Endodermal cell (in vitro differentiated cells): ENCODE measurements around the gene DLGAP1. TPM values are rescaled to one million over a fixed set of nuclear protein-coding genes. Genes with fewer than 3 reads are reported as not detected.
"Not testable (repeated sequence)": the region's sequence is repeated elsewhere in the genome, so short reads cannot be mapped to it uniquely, and the experiment has no call there.

Source experiments
- DNase-seq: peaks from one replicate; pipeline ENCODE4 v3.0.0-alpha.2; 2017
- H3K27ac ChIP-seq: 2 replicates; pipeline ENCODE4 v1.5.1; 2013; ENCODE audit warnings: mild to moderate bottlenecking, low read depth, low read length, moderate library complexity
- H3K27me3 ChIP-seq: 2 replicates; pipeline ENCODE4 v1.6.1; 2013; ENCODE audit warnings: mild to moderate bottlenecking, low read length, moderate library complexity; ENCODE audit not compliant: insufficient read depth, control insufficient read depth, poor library complexity, severe bottlenecking
- H3K36me3 ChIP-seq: 2 replicates; pipeline ENCODE4 v1.7.0; 2013; ENCODE audit warnings: mild to moderate bottlenecking, low read length, moderate library complexity; ENCODE audit not compliant: control insufficient read depth, insufficient read depth
- H3K4me1 ChIP-seq: one replicate; pipeline ENCODE4 v1.7.0; 2013; ENCODE audit warnings: low read length; ENCODE audit not compliant: control insufficient read depth, insufficient read depth
- H3K4me3 ChIP-seq: 2 replicates; pipeline ENCODE4 v1.5.1; 2013; ENCODE audit warnings: mild to moderate bottlenecking, low read length, moderate library complexity
- H3K9ac ChIP-seq: 2 replicates; pipeline ENCODE4 v1.6.1; 2013; ENCODE audit warnings: mild to moderate bottlenecking, low read length, moderate library complexity; ENCODE audit not compliant: poor library complexity, severe bottlenecking; ENCODE audit errors: extremely low read depth
- H3K9me3 ChIP-seq: 2 replicates; pipeline ENCODE4 v1.6.1; 2013; ENCODE audit warnings: mild to moderate bottlenecking, low read length, moderate library complexity; ENCODE audit not compliant: control insufficient read depth
- H3K27ac Mint-ChIP-seq: 2 replicates; pipeline ENCODE4 v1.8.0; 2020; ENCODE audit warnings: mixed read lengths
- H3K27me3 Mint-ChIP-seq: 2 replicates; pipeline ENCODE4 v1.8.0; 2021; ENCODE audit warnings: mild to moderate bottlenecking, mixed read lengths; ENCODE audit not compliant: insufficient read depth
- H3K36me3 Mint-ChIP-seq: 2 replicates; pipeline ENCODE4 v1.8.0; 2020; ENCODE audit warnings: low read depth, mixed read lengths
- H3K4me1 Mint-ChIP-seq: 2 replicates; pipeline ENCODE4 v1.8.0; 2020; ENCODE audit warnings: mixed read lengths
- H3K4me3 Mint-ChIP-seq: 2 replicates; pipeline ENCODE4 v1.8.0; 2020; ENCODE audit warnings: mild to moderate bottlenecking, moderate library complexity, mixed read lengths
- H3K9me3 Mint-ChIP-seq: 2 replicates; pipeline ENCODE4 v1.8.0; 2020; ENCODE audit warnings: mild to moderate bottlenecking, mixed read lengths
- CTCF ChIP-seq: fragments of 200-600 bp; sonication (generic); conservative IDR thresholded peaks from 2 replicates; pipeline ENCODE4 v1.5.0; 2021; ENCODE audit warnings: antibody characterized with exemption, mild to moderate bottlenecking
- WGBS, 2 experiments: methylation state at CpG; one replicate each; pipeline versions ENCODE4 v1.1.5 to v1.1.7; 2013; ENCODE audit warnings: missing lambda C conversion rate in 2 of 2, mixed read lengths in 1 of 2; ENCODE audit not compliant: insufficient coverage in 1 of 2, insufficient read length in 1 of 2; 5-methylcytosine and 5-hydroxymethylcytosine counted together
- long read RNA-seq, 4 experiments: library from polyadenylated mRNA in 2 of 4; library from RNA in 1 of 4; library from capped mRNA in 1 of 4; stranded (forward) in 3 of 4; unstranded in 1 of 4; transcript quantifications; one replicate each; pipeline ENCODE4 v2.0.0, GENCODE V29; 2020 to 2021; ENCODE audit warnings: inconsistent platforms in 1 of 4
- polyA plus RNA-seq, 2 experiments: library from polyadenylated mRNA; stranded (reverse); fragments of 50-300 nt; gene quantifications; one replicate each; pipeline ENCODE4 v1.2.3, GENCODE V29; 2013
- total RNA-seq, 2 donors: library from RNA; stranded (reverse); fragmentation: NEBNext Ultra II Directional in 1 of 2; extraction: Animal tissue kit (Norgen Biotek cat#: 25700) in 1 of 2; gene quantifications; 2 replicates in 1 of 2; 3 replicates in 1 of 2; pipeline ENCODE4 v1.2.1, GENCODE V29; 2021

Gene DLGAP1
- 10 to 100 TPM; 11.5 to 21.5 TPM for total RNA-seq
- 8.7 TPM for polyA plus RNA-seq (2013, experiment 1 of 2)
- 10.0 TPM for polyA plus RNA-seq (2013, experiment 2 of 2)
- long read RNA-seq, experiment 1, partial matches to known transcripts: 1 of 1 reads
- long read RNA-seq, experiment 1, other reads (novel, unspliced or antisense): 0 of 1 reads
- long read RNA-seq, experiment 2, partial matches to known transcripts: 3 of 7 reads
- long read RNA-seq, experiment 2, other reads (novel, unspliced or antisense): 4 of 7 reads
- long read RNA-seq, experiment 3, partial matches to known transcripts: 6 of 16 reads
- long read RNA-seq, experiment 3, other reads (novel, unspliced or antisense): 10 of 16 reads
- long read RNA-seq, experiment 4, partial matches to known transcripts: 0 of 2 reads
- long read RNA-seq, experiment 4, other reads (novel, unspliced or antisense): 2 of 2 reads

- Histone ChIP-seq H3K27me3 (no peaks in the 10 kb centered on the region), H3K9ac (peak within 1 kb of the TSS; percentile 65), H3K4me3 (peak within 1 kb of the TSS; percentile 90), H3K36me3 (no peaks in the 10 kb centered on the region), H3K27ac (peak within 1 kb of the TSS; percentile 24), H3K4me1 (peaks cover 11% of the 10 kb centered on the region), H3K9me3 (no peaks in the 10 kb centered on the region)
- Mint-ChIP-seq H3K27me3 (peaks cover 28% of the 10 kb centered on the region), H3K9me3 (no peaks in the 10 kb centered on the region), H3K36me3 (no peaks in the 10 kb centered on the region), H3K27ac (peak within 1 kb of the TSS; percentile 55), H3K4me3 (peak within 1 kb of the TSS; percentile 78), H3K4me1 (peaks cover 11% of the 10 kb centered on the region)
- no peak for TF ChIP-seq CTCF
- DNase-seq: peak; percentile 92
- WGBS, 2 experiments: 0 to 1% methylated on average over 25 to 75 of the region's 75 CpGs
Observed at GRCh38 chr18:4455113-4455811, at the start of gene DLGAP1. DLGAP1 (minus strand) TSS chr18:4455307.

- H3K9ac ChIP-seq, H3K4me1 Mint-ChIP-seq, H3K4me1 ChIP-seq, H3K36me3 Mint-ChIP-seq, H3K27ac Mint-ChIP-seq, H3K27me3 Mint-ChIP-seq, DNase-seq, H3K9me3 ChIP-seq, H3K4me3 ChIP-seq, H3K4me3 Mint-ChIP-seq, H3K27ac ChIP-seq, H3K27me3 ChIP-seq, H3K36me3 ChIP-seq, H3K9me3 Mint-ChIP-seq: not testable (repeated sequence)
- WGBS, 2 experiments: 81 to 88% methylated on average over 1 to 4 of the region's 4 CpGs
Observed at GRCh38 chr18:4494703-4495284, 39.7 kb upstream of the DLGAP1 start.

- peaks cover 13% of the 10 kb centered on the region for H3K4me1 Mint-ChIP-seq
- WGBS, 2 experiments: no CpG with 5 or more reads among the region's 3 CpGs
- H3K27me3 ChIP-seq: no peaks in the 10 kb centered on the region
- no peaks in the 10 kb centered on the region for H3K36me3 Mint-ChIP-seq
- peak; percentile 76 for DNase-seq
- H3K4me3 ChIP-seq: peak overlapping the region; percentile 48
- H3K4me3 Mint-ChIP-seq: no peak overlapping the region
- peak overlapping the region; percentile 18 for H3K27ac Mint-ChIP-seq
- H3K4me1 ChIP-seq: peaks cover 4% of the 10 kb centered on the region
- no peaks in the 10 kb centered on the region for H3K36me3 ChIP-seq
- H3K9me3 ChIP-seq: peaks cover 6% of the 10 kb centered on the region
- no peak overlapping the region for H3K27ac ChIP-seq
- no peaks in the 10 kb centered on the region for H3K27me3 Mint-ChIP-seq
- no peak for TF ChIP-seq CTCF
- H3K9me3 Mint-ChIP-seq: no peaks in the 10 kb centered on the region
- H3K9ac ChIP-seq: no peak overlapping the region
Observed at GRCh38 chr18:4468511-4468910, 13.4 kb upstream of the DLGAP1 start.
